ENCODE data around the gene MAP3K7.
"Not testable (repeated sequence)": the region's sequence is repeated elsewhere in the genome, so short reads cannot be mapped to it uniquely, and the experiment has no call there.

The MAP3K7 gene

DNA sequence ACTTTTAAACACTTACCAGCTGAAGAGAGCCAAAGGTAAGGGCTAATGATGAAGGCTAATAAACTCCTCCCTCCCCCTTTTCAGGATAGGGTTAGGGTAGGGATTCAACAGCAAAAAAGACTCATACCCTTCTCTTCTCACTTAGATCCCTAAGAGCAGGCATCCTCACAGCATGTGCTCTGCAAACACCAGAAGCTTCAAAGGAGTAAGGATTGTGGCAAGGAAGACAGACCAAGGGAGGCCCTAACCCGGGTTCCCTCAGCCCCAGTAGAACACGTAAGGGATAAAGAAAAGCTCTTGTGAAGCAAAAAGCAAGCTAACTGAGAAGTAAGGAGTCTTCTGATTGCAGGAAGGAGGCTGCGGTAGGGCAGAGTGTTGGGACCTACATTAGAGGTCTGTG, 11.6 kb downstream of the MAP3K7 start:
- no peak for DNase-seq

GRCh38 chr6:90574610-90575009, 12.3 kb downstream of the MAP3K7 start:
- DNase-seq = no peak

DNA sequence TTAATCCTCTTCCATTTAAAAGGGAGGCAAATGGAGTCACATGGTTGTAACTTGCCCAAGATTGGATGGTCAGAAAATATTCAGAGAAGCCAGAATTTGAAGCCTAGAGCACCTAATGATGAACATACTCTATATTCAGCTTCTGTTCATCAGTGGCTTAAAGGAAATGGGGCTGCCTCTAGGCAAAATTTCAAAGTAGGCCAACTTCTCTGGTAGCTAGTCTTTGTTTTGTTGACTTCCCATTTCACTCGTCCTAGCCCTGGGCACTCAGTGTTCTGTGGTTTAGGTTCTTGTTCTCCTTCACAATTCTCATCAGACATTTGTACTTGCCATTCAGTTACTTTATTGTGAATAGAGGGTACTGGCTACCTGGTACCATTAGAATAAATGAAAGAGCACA, 13.2 kb downstream of the MAP3K7 start:
- no peak for DNase-seq

- DNase-seq = no peak
Observed at GRCh38 chr6:90572856-90573255, 14.0 kb downstream of the MAP3K7 start.

DNA sequence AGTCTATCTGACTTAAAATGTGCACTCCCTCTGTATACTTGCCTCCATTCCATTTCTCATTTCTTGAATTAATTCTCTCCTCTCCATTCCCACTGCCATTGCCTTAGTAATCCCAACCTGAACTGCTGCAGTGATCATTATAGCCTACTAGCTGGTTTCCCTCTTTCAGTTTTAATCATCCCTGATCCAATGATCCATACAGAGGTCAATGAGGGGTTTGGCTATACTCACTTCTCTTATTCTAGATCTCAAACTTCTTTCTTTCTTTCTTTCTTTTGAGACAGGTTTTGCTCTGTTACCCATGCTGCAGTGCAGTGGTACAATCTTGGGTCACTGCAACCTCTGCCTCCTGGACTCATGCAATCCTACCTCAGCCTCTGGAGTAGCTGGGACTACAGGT, 17.6 kb downstream of the MAP3K7 start:
- no peak for DNase-seq

DNA sequence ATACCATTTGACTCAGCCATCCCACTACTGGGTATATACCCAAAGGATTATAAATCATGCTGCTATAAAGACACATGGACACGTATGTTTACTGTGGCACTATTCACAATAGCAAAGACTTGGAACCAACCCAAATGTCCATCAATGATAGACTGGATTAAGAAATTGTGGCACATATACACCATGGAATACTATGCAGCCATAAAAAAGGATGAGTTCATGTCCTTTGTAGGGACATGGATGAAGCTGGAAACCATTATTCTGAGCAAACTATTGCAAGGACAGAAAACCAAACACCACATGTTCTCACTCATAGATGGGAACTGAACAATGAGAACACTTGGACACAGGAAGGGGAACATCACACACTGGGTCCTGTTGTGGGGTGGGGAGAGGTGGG, 19.2 kb downstream of the MAP3K7 start:
- not testable (repeated sequence) for DNase-seq

DNA sequence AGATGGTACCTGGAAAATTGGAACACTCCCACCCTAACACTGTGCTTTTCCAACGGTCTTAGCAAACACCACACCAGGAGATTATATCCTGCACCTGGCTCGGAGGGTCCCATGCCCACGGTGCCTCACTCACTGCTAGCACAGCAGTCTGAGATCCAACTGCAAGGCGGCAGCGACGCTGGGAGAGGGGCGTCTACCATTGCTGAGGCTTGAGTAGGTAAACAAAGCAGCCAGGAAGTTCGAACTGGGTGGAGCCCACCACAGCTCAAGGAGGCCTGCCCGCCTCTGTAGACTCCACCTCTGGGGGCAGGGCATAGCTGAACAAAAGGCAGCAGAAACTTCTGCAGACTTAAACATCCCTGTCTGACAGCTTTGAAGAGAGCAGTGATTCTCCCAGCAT, 24.5 kb downstream of the MAP3K7 start:
- not testable (repeated sequence) for DNase-seq

DNA sequence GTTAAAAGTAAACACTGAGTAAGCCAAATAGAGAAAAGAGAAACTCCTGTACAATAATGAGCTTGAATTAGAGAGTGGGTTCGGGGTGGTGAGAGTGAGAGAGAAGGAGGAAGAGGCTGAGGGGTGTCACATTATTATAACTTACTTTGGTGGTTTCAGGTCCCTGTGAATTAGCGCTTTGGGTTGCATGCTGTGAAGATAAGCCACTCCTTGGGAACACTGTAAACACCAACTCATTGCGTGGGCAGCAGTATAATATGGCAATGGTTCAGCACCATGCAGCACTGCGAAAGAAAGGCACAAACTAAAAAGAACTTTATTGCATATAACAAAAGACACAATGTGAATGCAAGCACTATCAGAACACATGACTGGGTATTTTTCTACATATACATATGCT, 26.9 kb downstream of the MAP3K7 start:
- no peak for DNase-seq

- DNase-seq = no peak
Observed at GRCh38 chr6:90557006-90557405, 29.9 kb downstream of the MAP3K7 start.

DNA sequence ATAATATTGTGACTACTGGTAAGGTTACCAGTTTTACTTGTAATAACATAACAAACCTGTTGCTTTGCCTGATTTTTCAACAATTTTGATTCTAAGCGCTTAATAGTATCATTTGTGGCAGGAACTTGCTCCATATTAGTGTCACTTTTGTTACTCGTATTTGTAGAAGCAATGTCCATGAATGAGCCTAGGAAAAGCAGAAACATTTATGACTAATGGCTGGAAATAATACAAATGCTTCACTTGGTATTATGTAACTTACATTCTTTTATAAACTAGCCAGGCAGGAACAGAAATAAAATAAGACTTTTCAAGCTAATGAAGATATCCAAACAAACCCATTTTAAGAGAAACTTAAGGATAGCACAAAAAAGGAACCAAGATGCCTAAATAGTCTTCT, 38.9 kb downstream of the MAP3K7 start:
- DNase-seq = no peak

DNA sequence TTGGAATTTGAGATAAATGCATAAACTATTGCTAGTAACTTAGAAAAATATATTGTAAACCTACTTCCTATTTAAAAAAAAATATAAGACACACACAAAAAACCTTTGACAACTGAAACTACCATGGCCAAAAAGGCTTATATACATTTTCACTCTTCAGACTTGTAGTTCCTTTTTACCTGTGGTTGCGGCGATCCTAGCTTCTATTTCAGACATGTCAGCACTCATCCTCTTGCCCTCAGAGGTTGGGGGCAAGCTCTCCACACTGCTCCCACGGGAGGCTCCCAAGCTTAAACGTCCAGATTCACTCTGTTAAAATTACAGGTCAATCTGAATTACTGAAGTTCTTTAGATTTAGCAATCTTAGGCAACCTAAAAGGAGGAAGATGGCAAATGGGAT, 39.8 kb downstream of the MAP3K7 start:
- no peak for DNase-seq

GRCh38 chr6:90545448-90545847, 41.4 kb downstream of the MAP3K7 start:
- DNase-seq = no peak

DNA sequence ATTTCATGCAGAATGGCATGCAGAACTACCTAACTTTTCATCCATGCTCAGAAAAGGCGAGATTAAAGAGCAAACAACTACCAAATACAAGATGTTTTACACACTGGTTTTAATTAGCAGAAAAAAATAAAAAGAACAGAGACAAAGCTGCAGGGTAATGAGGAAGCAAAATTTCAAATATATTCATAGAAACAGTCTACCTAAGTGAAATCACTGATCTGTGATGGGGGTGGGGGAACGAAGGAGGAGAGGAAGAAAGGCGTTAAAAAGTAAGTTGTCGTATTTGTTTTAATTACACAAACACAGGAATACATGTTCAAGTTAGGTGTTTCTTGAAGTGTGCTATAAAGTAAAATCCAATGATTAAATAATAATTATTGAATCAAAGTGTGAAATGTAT, 42.1 kb downstream of the MAP3K7 start:
- DNase-seq = no peak

DNA sequence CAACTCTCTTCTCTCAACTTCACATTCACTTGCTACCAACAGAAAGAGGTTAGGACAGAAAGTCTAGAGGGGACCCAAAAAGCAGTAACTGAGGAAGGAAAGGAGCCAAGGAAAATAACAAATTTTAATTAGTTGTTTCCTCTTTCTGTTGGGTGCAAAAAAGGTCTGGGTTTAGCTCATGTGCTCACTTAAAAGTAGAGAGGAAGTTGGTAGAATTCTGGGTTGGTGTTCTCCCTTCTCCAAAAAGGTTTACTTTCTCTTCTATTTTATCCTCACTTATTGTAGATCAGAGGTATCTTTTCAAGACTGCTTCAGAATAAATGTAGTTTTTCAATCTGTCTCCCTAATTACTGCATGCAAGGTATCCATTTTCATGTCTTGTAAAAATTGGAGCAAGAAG, 42.8 kb downstream of the MAP3K7 start:
- no peak for DNase-seq

DNA sequence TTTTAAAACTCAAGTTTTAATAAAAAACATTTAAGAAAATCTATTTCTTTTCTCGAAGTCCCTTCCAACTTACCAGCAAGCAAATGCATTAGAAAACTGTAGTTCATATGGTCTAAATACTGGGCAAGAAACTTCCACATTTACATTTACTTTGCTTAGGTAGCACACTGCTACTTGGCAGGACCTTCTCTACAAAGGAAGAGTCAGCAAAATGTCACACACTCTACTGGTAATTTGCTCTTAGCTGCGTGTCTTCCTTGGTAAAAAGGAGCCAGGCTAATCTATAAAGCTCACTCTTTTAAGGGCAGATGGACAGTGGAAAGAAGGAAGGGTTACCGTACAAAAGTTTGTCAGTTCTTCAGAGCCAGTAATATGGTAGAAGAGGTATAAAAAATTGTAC, 45.7 kb downstream of the MAP3K7 start:
- no peak for DNase-seq

DNA sequence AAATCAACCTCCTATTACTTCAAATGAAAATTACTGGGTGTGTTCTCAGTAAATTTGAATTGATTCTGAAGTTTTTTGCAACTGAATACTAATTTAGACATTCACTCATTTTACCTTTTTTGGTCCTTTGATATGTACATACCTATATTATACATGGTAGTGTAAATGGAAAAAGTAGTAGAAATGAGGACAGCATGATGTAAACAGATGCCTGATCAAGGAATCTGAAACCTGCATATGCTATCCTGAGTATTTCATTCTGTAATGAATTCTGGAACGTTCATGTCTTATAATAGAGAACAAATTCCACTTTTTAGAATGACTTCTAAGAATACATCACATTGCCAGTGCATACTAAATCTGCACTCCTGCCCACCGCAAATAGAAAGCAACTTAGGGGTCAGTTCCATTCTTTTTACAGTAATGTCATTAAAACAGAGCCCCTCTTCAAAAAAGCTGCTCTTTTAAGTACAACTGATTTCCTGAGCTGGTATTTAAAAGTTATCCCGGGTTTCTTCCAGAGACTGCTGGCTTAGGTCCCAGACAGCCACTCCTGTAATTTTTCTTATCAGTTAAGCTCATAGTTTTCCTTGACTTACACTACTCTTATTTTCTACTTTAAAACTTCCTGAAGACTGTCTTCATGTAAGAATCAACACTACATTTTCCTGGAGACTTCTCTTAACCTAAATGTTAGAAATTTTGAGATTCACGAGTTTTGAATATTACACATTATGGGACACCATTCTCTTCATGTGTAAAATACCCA, 48.4 kb downstream of the MAP3K7 start:
- DNase-seq = no peak

DNA sequence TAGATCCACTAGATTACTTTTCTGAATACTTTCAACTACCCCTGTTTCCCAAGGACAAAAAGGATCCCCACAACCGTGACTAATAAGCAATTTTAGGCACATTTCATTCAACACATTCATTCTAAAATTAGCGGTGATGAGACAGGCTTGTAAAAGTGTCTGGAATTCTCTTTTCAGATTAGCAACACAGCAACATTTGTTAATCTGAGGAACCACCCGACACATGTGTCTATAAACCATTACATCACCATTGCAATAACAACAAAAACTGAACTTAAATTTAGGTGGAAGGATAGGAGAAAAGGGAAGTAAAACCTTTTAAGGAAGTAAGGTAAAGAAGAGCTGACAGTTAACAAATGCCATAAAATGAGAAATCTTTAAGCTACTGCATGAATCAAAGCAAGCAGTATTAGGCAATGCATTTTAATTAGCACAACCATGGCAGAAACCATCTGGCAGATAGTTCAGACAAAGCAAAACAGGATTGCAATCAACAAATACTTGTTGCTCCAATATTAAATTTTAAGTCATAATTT, 49.1 kb downstream of the MAP3K7 start:
- DNase-seq = no peak

DNA sequence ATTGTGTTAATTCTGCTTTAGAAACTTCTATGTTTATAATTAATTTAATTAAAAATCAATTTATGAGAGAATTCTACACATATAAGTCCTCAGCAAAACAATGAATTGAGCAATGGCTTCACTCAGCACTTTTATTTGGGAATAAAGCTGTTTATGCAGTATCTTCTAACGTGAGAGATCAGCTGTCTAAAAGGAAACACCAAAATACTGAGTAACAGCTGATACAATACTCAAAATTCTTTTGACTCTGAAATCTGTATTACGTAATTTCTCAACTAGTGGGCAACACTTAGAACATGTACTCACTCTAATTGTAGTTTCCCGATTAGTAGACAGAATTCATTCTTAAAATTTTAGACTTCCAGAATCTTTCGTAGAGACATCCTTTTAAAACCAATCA, 49.8 kb downstream of the MAP3K7 start:
- no peak for DNase-seq

DNA sequence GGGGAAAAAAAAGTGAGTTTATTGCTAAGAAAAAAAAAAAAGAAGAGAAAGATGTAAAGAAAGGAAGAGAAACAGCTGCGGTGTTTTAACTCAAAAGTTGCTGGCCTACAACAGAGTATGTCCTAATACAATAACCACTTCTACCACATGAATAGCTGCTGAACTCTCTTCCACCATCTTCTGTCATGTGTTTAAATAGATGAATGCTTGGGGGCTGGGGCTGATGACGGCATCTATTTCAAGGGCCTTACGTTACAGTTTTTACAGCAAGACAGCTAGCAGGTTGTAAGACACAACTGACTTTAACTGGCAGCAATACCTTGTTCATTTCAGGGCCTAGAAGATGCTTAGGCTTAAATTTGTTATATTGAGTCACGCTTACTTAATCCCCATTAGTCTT, 50.4 kb downstream of the MAP3K7 start:
- DNase-seq = no peak

- no peak for DNase-seq
Observed at GRCh38 chr6:90534337-90535025, 52.4 kb downstream of the MAP3K7 start.

DNA sequence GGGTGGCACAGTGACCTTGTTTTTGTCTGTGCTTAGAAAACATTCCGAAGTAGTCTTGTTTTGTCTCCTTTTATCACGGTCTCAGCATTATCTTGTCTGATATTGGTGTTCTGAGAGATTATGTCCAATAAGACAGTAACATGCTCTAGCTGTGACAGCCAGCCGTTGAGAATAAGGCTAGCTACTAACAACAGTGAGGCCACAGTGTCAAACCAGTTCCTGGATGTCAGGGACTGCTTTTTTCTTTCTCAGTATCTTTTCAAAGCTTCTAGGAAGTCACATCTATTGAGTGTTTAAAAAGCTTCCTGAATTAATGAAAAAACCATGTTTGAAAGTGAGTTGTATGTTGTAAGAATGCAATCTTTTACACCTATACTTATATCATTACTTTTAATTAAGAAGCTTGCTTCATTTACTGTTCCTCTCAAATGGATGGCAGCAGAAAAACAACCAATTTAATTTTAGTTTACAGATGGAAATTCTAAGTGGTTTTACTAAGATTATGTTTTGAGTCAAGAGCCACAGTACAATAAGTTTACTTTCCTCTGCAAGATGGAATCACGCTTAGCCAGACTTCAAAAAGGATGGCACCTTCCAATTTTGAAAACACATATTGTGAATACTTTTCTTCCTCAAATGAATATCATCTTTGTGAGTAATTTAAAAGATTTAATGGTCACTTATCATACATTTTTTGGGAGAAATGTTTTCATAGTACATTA, 53.1 kb downstream of the MAP3K7 start:
- no peak for DNase-seq

DNA sequence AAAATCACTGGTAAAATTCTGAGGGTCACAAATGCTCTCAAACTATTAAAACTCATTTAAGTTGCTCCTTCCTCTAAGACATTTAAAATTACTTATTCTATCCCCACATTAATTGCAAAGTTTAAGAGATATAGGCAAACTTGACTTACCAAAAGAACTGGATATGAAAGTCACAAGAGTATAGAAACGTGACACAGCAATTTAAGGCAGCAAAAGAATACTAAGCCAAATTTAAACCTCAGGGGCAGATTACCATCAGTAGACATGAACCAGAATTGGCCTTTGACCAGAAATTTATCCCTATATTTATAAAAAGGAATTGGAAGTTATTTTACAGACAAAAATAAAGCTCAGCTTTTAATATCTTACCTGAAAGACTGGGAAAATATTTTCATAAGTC, 56.0 kb downstream of the MAP3K7 start:
- DNase-seq = no peak

DNA sequence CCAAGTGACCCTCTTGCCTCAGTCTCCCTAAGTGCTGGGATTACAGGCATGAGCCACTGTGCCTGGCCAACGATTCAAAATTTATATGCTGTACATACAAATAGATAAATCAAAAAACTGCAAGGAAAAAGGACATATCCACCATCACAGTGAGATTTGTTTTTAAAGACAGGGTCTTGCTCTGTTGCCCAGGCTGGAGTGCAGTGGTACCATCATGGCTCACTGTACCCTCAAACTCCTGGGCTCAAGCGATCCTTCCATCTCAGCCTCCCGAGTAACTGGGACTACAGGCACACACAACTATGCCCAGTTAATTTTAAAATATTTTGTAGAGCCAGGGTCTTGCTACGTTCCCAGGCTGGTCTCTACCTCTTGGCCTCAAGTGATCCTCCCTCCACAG, 61.5 kb downstream of the MAP3K7 start:
- DNase-seq = no peak

DNA sequence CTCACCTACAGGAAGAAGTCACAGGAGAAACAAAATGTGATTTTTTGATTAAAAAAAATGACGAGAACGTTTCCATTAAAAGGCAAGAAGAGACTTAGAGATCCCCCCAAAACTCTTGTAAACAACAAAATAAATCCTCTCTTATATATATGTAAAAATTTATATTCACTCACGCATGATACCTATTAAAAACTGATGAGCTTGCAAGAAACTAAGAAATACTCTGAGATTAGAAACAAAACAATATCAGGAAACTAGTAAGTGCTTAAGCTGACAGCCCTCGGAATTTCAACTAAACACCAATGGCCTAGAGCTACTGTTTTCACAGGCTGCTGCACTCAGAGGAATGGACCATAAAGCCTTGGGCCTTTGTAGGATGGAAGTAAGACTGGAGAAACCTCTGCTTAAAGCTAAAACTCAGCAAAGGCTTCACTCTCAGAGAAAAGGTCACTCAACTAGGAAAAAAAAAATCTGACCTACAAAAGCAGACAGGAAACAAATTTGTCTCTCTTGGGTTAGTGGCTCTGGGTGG, 63.0 kb downstream of the MAP3K7 start:
- DNase-seq = no peak

All from CD4-positive, alpha-beta T cell treated with Interleukin-15 for 1 hour (primary cell).